Nephron (organoid): ENCODE results near the gene NTRK2.

Source experiments
- H3K27ac Mint-ChIP-seq, 3 experiments: 2 replicates each; pipeline ENCODE4 v1.8.0; 2020; ENCODE audit warnings: mixed read lengths in 3 of 3, mild to moderate bottlenecking in 2 of 3, moderate library complexity in 1 of 3
- H3K27me3 Mint-ChIP-seq: 2 replicates; pipeline ENCODE4 v1.8.0; 2021; ENCODE audit warnings: low read depth, mild to moderate bottlenecking, moderate library complexity, mixed read lengths
- H3K36me3 Mint-ChIP-seq: 2 replicates; pipeline ENCODE4 v1.8.0; 2020; ENCODE audit warnings: low read depth, mixed read lengths
- H3K4me1 Mint-ChIP-seq: 2 replicates; pipeline ENCODE4 v1.8.0; 2020; ENCODE audit warnings: mixed read lengths
- H3K4me3 Mint-ChIP-seq, 3 experiments: 2 replicates each; pipeline ENCODE4 v1.8.0; 2020; ENCODE audit warnings: mild to moderate bottlenecking in 3 of 3, mixed read lengths in 3 of 3, moderate library complexity in 2 of 3
- H3K9me3 Mint-ChIP-seq: 2 replicates; pipeline ENCODE4 v1.8.0; 2020; ENCODE audit warnings: mixed read lengths
- TF ChIP-seq, protein P1 (sequence below), 3 experiments: fragments of 200-600 bp; sonication (generic); IDR thresholded peaks; one replicate each; pipeline ENCODE4 v1.5.0; 2021; ENCODE audit warnings: antibody characterized with exemption in 3 of 3; ENCODE audit not compliant: unreplicated experiment in 3 of 3

NTRK2 gene

DNA sequence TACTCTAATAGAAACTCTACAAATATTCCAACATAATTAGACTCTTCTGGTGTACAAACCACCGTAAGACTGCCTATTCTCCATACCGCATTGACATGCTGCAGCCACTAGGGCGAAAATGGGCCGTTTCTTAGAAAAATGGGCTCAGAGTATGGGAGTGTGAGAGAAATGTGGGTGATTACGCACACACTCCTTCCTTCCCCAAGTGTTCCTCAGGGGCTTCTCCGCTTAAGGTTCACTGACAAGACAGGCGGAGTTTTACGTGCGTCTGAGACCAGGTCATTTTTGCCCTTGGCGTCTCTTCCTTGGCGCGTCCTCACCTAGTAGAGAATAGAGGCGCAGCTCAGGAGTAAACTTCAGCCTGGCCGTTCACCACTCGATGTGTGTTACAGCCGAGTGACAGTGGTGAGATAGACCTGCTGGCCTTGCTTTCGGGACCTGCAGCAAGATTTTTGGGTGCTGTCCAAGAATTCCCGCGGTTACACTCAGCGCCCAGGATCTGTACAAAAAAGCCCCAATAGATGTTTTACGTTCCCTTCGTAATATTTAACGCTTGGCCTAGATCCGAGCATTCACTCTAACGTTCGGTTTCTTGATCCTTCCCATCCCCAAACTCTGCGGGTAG is 1.8 kb upstream of the NTRK2 start:
- H3K27ac Mint-ChIP-seq: peak overlapping the region; percentile 67 to 88 (median 82)
- peaks cover 8% of the 10 kb centered on the region for H3K36me3 Mint-ChIP-seq
- peak overlapping the region; percentile 93 to 98 (median 94) for H3K4me3 Mint-ChIP-seq
- peaks cover 8% of the 10 kb centered on the region for H3K4me1 Mint-ChIP-seq
- H3K9me3 Mint-ChIP-seq: peaks cover 10% of the 10 kb centered on the region
- H3K27me3 Mint-ChIP-seq: peaks cover 43% of the 10 kb centered on the region
- TF ChIP-seq, protein P1, sequence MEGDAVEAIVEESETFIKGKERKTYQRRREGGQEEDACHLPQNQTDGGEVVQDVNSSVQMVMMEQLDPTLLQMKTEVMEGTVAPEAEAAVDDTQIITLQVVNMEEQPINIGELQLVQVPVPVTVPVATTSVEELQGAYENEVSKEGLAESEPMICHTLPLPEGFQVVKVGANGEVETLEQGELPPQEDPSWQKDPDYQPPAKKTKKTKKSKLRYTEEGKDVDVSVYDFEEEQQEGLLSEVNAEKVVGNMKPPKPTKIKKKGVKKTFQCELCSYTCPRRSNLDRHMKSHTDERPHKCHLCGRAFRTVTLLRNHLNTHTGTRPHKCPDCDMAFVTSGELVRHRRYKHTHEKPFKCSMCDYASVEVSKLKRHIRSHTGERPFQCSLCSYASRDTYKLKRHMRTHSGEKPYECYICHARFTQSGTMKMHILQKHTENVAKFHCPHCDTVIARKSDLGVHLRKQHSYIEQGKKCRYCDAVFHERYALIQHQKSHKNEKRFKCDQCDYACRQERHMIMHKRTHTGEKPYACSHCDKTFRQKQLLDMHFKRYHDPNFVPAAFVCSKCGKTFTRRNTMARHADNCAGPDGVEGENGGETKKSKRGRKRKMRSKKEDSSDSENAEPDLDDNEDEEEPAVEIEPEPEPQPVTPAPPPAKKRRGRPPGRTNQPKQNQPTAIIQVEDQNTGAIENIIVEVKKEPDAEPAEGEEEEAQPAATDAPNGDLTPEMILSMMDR (IDR thresholded peaks at IDR 0.05; ENCODE audit: unreplicated experiment in 3 of 3): peak; percentile 45 to 52 (median 46)

DNA sequence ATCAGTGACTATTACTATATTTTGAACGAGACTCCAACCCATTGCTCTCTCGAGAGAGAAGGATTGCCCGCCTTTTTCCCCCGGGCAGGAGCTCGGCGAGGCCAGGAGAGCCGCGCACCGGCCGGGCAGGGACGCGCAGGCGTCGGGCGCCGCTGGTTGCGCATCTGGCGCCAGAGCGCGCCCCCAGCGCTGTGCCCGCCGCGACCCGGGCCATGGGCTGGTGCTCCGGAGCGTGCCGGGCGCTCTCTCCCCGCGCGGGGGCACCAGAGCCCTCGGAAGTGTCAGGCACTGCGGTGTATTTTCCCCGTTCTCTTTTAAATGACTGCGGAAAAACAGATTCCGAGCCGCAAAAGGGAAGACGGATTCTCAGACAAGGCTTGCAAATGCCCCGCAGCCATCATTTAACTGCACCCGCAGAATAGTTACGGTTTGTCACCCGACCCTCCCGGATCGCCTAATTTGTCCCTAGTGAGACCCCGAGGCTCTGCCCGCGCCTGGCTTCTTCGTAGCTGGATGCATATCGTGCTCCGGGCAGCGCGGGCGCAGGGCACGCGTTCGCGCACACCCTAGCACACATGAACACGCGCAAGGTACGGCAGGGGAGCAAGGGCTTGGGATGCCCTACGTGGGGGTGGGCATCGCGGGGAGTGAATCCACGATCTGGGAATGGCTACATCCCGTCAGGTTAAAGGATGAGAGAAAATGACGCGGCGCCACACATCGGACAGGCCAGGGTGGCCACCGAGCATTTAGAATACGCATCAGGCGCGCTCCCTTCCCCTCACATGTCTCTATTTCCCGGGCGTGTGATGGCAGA is 1.1 kb upstream of the NTRK2 start:
- Mint-ChIP-seq H3K9me3 (peaks cover 10% of the 10 kb centered on the region), H3K27ac (peak overlapping the region; percentile 88)

DNA sequence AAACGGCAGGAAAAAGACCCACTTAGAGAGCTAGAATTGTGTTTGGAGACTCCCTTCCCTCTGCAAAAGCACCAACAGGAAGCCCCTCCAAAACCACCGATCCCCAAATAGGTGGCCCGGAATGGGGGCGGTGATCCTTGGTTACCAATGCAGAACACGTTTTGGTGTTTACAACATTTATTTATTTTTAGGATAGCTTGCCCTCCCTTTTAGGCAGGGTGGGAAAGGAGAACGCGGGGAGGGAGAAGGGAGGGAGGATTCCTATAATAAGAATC is 579 bp upstream of the NTRK2 start:
- TF ChIP-seq, protein P1 (IDR thresholded peaks at IDR 0.05; ENCODE audit: unreplicated experiment in 3 of 3): no peak
- Mint-ChIP-seq H3K4me3 (peak overlapping the region; percentile 93 to 98 (median 94)), H3K27ac (peak overlapping the region; percentile 88), H3K4me1 (peaks cover 17% of the 10 kb centered on the region), H3K9me3 (peaks cover 10% of the 10 kb centered on the region), H3K36me3 (peaks cover 8% of the 10 kb centered on the region), H3K27me3 (peaks cover 46% of the 10 kb centered on the region)

More for the DNA sequence above, 1.1 kb upstream of the NTRK2 start:
- peaks cover 8% of the 10 kb centered on the region for H3K36me3 Mint-ChIP-seq
- H3K4me3 Mint-ChIP-seq: peak overlapping the region; percentile 93 to 98 (median 94)
- H3K27me3 Mint-ChIP-seq: peaks cover 46% of the 10 kb centered on the region
- TF ChIP-seq, protein P1 (IDR thresholded peaks at IDR 0.05; ENCODE audit: unreplicated experiment in 3 of 3): peak; percentile 77 to 86 (median 80)
- peaks cover 12% of the 10 kb centered on the region for H3K4me1 Mint-ChIP-seq

DNA sequence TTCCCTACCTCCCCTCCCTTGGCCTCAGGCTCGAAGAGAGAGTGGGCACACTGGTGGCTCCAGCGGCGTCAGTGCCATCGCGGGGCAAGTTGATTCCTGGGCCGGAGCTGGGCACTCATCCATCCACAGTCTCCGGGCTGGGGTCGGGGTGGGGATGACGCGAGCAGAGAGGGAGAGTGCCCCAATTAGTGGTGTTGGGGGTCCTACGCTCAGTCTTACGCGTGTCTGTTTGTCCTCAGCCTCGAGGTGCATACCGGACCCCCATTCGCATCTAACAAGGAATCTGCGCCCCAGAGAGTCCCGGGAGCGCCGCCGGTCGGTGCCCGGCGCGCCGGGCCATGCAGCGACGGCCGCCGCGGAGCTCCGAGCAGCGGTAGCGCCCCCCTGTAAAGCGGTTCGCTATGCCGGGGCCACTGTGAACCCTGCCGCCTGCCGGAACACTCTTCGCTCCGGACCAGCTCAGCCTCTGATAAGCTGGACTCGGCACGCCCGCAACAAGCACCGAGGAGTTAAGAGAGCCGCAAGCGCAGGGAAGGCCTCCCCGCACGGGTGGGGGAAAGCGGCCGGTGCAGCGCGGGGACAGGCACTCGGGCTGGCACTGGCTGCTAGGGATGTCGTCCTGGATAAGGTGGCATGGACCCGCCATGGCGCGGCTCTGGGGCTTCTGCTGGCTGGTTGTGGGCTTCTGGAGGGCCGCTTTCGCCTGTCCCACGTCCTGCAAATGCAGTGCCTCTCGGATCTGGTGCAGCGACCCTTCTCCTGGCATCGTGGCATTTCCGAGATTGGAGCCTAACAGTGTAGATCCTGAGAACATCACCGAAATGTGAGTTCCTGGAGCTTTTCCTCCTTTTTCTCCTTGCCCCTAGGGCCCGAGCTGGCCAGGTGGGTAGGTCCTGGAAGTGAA is 861 bp downstream of the NTRK2 start:
- Mint-ChIP-seq H3K36me3 (peaks cover 3% of the 10 kb centered on the region), H3K9me3 (peaks cover 5% of the 10 kb centered on the region), H3K27ac (peak overlapping the region; percentile 55 to 85 (median 70)), H3K27me3 (peaks cover 46% of the 10 kb centered on the region), H3K4me1 (peaks cover 29% of the 10 kb centered on the region), H3K4me3 (peak overlapping the region; percentile 86 to 94 (median 88))
- TF ChIP-seq, protein P1 (IDR thresholded peaks at IDR 0.05; ENCODE audit: unreplicated experiment in 3 of 3): peak in 2 of 3 experiments; percentile 1 to 3

DNA sequence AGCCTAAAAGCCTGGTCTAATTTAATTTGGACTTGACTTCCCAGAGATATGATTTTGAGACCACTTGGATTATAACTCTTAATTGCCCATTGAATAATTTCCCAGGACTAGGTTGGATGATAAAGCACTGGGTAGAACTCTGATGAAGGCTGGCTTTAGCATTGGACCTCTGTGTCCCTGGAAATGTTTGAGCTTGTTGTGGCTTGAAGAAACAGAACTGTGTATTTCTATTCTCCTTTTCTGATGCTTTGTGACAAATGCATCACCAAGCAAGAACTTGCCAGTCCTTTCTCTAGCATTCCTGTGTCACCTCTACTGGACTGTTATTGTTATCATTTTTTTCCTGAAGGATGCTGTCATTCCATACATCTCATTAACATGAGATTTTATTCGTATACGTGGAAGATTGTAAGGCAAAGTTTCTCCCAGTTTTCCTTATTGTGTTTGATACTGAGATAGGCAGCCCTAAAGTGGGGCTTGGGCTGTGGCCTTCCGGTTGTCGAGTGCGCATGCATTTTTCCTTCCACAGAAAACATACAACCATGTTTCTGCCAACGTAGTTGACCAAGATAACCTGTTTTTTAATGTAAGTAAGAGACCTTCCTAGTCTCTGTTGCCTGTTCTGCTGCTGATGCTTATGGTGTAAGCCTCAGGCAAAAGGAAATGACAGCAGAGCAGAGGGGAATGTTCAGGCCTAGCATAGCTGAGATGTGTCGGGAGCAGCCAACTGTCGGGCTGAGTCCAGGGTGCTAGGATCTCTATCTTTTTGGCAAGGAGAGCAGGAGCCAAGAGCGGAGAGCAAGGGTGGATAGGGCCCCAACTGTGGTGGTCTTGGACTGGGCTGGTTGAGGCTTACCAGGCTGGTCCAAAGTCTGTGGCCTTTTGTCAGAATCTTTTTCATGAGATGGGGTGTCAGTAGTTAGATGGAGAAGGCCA is 2.3 kb downstream of the NTRK2 start:
- Mint-ChIP-seq H3K4me1 (peaks cover 41% of the 10 kb centered on the region), H3K9me3 (no peaks in the 10 kb centered on the region), H3K36me3 (peaks cover 3% of the 10 kb centered on the region), H3K27me3 (peaks cover 46% of the 10 kb centered on the region), H3K4me3 (peak overlapping the region; percentile 86 to 94 (median 88)), H3K27ac (peak overlapping the region; percentile 45 to 85 (median 70))
- TF ChIP-seq, protein P1 (IDR thresholded peaks at IDR 0.05; ENCODE audit: unreplicated experiment in 3 of 3): no peak
